Naive thymus-derived CD8-positive, alpha-beta T cell (primary cell): ENCODE data around the gene FARSA. TPM values are rescaled to one million over a fixed set of nuclear protein-coding genes. Genes with fewer than 3 reads are reported as not detected.
"Not testable (repeated sequence)": the region's sequence is repeated elsewhere in the genome, so short reads cannot be mapped to it uniquely, and the experiment has no call there.

Experiments used
- ATAC-seq, 2 donors: fragments of 150-1000 bp; cut with Tn5 transposase in 1 of 2; sonication (Bioruptor Pico), chemical (Tn5 transposase) in 1 of 2; 1 replicate in 1 of 2; 2 replicates in 1 of 2; pipeline ENCODE4 v1.10.0; 2021; ENCODE audit warnings: mild to moderate bottlenecking in 2 of 2, moderate library complexity in 2 of 2
- POLR2A ChIA-PET: fragments of 350-600 bp; sonication (Branson Sonifier 250); formaldehyde crosslinking; loops from one replicate; lab custom pipeline; 2021; ENCODE audit warnings: antibody characterized with exemption; lab: Charles Lee
- DNase-seq, 10 donors: peaks; one replicate each; pipeline versions ENCODE4 v3.0.0 to v3.0.0-alpha.2; 2020 to 2022
- H3K27ac Mint-ChIP-seq, 10 donors: one replicate each; pipeline ENCODE4 v1.8.0; 2020 to 2022; ENCODE audit warnings: mild to moderate bottlenecking in 10 of 10, mixed read lengths in 10 of 10, moderate library complexity in 4 of 10, inconsistent platforms in 1 of 10
- H3K27me3 Mint-ChIP-seq, 5 donors: one replicate each; pipeline ENCODE4 v1.8.0; 2021 to 2022; ENCODE audit warnings: mixed read lengths in 5 of 5
- H3K36me3 Mint-ChIP-seq, 3 donors: one replicate each; pipeline ENCODE4 v1.8.0; 2020 to 2022; ENCODE audit warnings: mixed read lengths in 3 of 3, mild to moderate bottlenecking in 2 of 3, inconsistent platforms in 1 of 3
- H3K4me1 Mint-ChIP-seq, 4 donors: one replicate each; pipeline ENCODE4 v1.8.0; 2021 to 2022; ENCODE audit warnings: mixed read lengths in 4 of 4
- H3K4me3 Mint-ChIP-seq, 10 donors: one replicate each; pipeline ENCODE4 v1.8.0; 2020 to 2022; ENCODE audit warnings: mild to moderate bottlenecking in 10 of 10, mixed read lengths in 10 of 10, moderate library complexity in 6 of 10, inconsistent platforms in 1 of 10
- H3K9me3 Mint-ChIP-seq, 9 donors: one replicate each; pipeline ENCODE4 v1.8.0; 2020 to 2022; ENCODE audit warnings: mixed read lengths in 9 of 9, mild to moderate bottlenecking in 3 of 9, inconsistent platforms in 1 of 9, moderate library complexity in 1 of 9
- polyA plus RNA-seq, 3 donors: library from polyadenylated mRNA; unstranded; fragments of 300-500 nt; fragmentation: Illumina TruSeq; gene quantifications; one replicate each; pipeline ENCODE4 v1.2.3, GENCODE V29; 2021
- total RNA-seq, 8 experiments: library from RNA in 2 of 8; stranded (reverse) in 2 of 8; gene quantifications; one replicate each; pipeline ENCODE4 v1.2.3 and lab custom pipeline; 2021 to 2026

Gene FARSA
- total RNA-seq = 10 to 100 TPM; 54.6 to 60.5 TPM
- 10 to 100 TPM; 49.8 to 87.7 (median 63.6) TPM for polyA plus RNA-seq
- 20.2 to 210 (median 56.2) reads per million in 6 experiments for total RNA-seq (lab: John Stamatoyannopoulos, UW)

DNA sequence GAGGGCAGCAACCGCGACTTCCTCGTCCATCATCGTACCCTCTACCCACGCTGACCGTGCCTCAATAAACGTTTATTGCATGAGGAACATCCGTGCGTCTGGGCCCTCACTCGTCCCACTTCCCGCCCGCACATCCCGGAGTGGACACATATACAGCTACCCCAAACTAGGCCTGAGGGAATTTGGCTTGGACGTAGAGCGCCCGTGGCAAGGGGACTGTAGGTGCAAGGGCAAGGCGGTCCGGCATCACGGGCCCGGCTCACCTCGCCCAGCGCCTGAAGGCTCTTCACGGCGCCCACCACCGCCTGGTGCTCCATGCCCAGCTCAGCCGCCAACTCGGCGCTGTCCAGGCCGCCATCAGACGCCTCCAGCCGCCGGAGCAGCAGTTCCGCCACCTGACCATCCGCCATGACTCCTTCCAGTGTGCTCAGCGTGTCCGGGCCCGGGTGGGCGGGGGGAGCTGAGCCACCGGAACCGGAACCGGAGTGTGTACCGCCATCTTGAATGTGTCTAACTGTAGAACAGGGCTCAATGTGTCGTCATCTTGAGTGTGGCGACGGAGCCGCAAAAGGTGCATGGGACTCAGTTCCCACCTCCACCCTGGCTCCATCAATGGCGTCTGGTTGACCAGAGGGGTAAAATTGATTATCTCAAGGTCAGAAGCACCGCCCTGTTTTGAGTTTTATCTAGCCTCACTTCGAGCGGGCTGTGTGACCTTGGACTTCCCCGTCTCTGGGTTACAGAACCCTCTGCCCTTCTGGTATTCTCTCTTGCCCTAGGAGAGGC is at the start of gene FARSA:
Gene FARSA, minus strand, starts transcription at position 425 of the 786 bp plus-strand sequence. Its CDS starts 15 bp downstream, at position 410.
- peak within 1 kb of the TSS; percentile 92 to 99 (median 97) for H3K4me3 Mint-ChIP-seq
- H3K9me3 Mint-ChIP-seq = no peaks in the 10 kb centered on the region
- H3K36me3 Mint-ChIP-seq = peaks cover 0 to 26% (median 2%) of the 10 kb centered on the region in 3 donors
- POLR2A ChIA-PET = interaction anchor here (0.6 to 6.0 kb wide), 15 partner anchors 8 to 1499 kb away, joined by 3 to 122 read pairs (median 4); partner anchors contain the start of genes DNASE2, GADD45GIP1, GCDH and RAD23A
- peaks cover 23 to 51% (median 46%) of the 10 kb centered on the region in 4 donors for H3K4me1 Mint-ChIP-seq
- DNase-seq (peak; percentile 72 to 92 (median 82)), ATAC-seq (peak; percentile 46 to 57)
- H3K27me3 Mint-ChIP-seq = no peaks in the 10 kb centered on the region
- peak within 1 kb of the TSS; percentile 88 to 98 (median 96) for H3K27ac Mint-ChIP-seq

DNA sequence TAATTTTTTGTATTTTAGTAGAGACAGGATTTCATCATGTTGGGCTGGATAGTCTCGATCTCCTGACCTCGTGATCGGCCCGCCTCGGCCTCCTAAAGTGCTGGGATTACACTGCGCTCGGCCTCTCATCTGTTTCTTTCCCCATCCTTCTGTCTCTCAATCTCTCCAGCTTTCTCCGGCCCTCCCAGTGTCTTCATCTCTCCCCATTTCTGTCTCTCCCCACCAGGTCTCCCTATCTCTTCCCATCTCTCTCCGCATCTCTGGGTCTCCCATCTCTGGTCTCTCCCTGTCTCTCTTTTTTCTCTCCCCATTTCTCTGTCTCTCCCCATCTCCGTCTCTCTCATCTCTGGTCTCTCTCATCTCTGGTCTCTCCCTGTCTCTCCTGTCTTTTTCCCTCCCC is 49.6 kb upstream of the FARSA start:
- ATAC-seq (no peak), DNase-seq (no peak)
- POLR2A ChIA-PET = interaction anchor here (1.1 kb wide), 1 partner anchor 78 kb away, joined by 3 read pairs; no protein-coding TSS in a partner anchor
- Mint-ChIP-seq H3K9me3 (no peaks in the 10 kb centered on the region), H3K4me1 (peaks cover 0 to 10% (median 2%) of the 10 kb centered on the region in 4 donors), H3K27ac (no peak overlapping the region), H3K36me3 (no peaks in the 10 kb centered on the region), H3K27me3 (peaks cover 0 to 14% (median 10%) of the 10 kb centered on the region in 5 donors), H3K4me3 (no peak overlapping the region)

DNA sequence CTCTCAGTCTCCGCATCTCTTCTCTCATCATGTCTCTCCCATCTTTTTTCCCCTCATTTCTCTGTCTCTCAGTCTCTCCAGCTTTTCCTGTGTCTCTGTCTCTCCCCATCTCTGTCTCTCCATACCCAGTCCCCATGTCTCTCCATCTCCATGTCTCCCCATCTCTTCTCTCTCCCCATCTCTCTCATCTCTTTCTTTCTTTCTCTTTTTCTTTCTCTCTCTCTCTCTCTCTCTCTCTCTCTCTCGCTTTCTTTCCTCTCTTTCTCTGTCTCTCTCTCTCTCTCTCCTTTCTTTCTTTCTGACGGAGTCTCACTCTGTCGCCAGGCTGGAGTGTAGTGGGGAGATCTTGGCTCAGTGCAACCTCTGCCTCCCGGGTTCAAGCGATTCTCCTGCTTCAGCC is 49.1 kb upstream of the FARSA start:
- Mint-ChIP-seq H3K4me1 (peaks cover 4 to 11% (median 6%) of the 10 kb centered on the region in 4 donors), H3K9me3 (no peaks in the 10 kb centered on the region), H3K27ac (no peak overlapping the region), H3K36me3 (no peaks in the 10 kb centered on the region), H3K27me3 (peaks cover 2 to 18% (median 15%) of the 10 kb centered on the region in 5 donors), H3K4me3 (no peak overlapping the region)
- ATAC-seq (no peak), DNase-seq (no peak)
- POLR2A ChIA-PET = interaction anchor here (0.7 to 1.1 kb wide), 2 partner anchors 78 to 106 kb away, joined by 3 read pairs; no protein-coding TSS in a partner anchor

DNA sequence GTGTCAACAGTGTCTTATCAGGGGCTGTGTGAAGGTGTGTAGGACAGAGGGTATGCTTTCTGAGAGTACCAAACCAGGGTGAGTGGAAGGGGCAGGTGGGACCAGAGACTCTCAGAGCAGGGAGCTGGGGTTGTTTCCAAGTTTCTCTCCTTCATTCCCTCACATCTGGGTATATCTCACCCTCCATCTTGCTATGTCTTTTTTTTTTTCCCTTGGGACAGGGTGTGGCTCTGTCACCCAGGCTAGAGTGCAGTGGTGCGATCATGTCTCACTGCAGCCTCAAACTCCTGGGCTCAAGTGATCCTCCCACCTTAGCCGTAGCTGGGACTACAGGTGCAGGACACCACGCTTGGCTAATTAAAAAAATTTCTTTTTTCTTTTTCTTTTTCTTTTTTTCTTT is 46.5 kb upstream of the FARSA start:
- no peak for DNase-seq
- ATAC-seq = no peak
- H3K4me1 Mint-ChIP-seq = peaks cover 3 to 6% (median 4%) of the 10 kb centered on the region in 4 donors
- H3K27ac Mint-ChIP-seq = no peak overlapping the region
- POLR2A ChIA-PET = interaction anchor here (1.2 kb wide), 1 partner anchor 81 kb away, joined by 3 read pairs; no protein-coding TSS in a partner anchor
- no peaks in the 10 kb centered on the region for H3K9me3 Mint-ChIP-seq
- peaks cover 4 to 22% (median 16%) of the 10 kb centered on the region in 5 donors for H3K27me3 Mint-ChIP-seq
- no peak overlapping the region for H3K4me3 Mint-ChIP-seq
- no peaks in the 10 kb centered on the region for H3K36me3 Mint-ChIP-seq

DNA sequence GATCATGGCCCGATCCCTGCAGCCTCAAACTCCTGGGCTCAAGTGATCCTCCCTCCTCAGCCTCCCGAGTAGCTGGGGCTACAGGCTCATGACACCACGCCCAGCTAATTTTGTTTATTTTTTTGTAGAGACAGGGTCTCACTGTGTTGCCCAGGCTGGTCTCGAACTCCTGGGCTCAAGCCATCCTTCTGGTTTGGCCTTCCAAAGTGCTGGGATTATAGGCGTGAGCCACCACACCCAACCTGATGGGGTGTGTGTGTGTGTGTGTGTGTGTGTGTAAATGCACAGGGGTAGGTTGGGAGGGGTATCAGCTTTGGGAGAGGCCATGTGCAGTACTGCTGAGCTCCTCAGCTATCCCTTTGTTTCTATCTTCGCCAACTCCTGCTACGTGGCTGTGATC is 42.6 kb upstream of the FARSA start:
- H3K9me3 Mint-ChIP-seq, DNase-seq, H3K36me3 Mint-ChIP-seq, H3K27ac Mint-ChIP-seq, ATAC-seq, H3K4me3 Mint-ChIP-seq, H3K4me1 Mint-ChIP-seq: not testable (repeated sequence)
- peaks cover 4 to 21% (median 16%) of the 10 kb centered on the region in 5 donors for H3K27me3 Mint-ChIP-seq
- POLR2A ChIA-PET = interaction anchor here (0.7 to 2.6 kb wide), 2 partner anchors 118 to 1099 kb away, joined by 5 to 18 read pairs; no protein-coding TSS in a partner anchor

DNA sequence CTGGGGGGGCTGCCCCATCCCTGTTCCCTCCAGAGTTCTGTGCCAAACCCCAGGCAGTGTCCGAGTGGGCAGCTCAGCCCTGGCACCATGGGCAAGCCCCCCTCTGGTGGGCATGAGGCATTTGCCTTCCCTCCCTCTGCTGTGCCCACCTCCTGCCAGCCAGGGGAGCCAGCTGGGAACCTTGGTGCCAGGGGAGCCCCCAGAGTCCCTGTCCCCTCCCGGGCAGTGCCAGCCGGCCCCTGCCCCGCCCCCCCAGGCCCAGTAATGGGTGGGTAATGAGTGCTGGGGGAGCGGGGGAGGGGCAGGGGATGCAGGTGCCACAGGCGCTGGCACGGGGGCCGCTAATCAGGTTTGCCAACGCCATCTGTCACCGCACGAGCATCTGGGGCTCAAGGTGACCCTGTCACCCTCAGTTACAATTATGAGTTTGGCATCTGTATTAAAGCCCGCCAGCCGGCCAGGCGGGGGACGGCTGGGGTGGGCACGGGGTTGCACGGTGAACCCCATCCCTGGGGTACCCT is 41.8 kb upstream of the FARSA start:
- H3K27me3 Mint-ChIP-seq = peaks cover 4 to 21% (median 15%) of the 10 kb centered on the region in 5 donors
- H3K9me3 Mint-ChIP-seq = no peaks in the 10 kb centered on the region
- no peak overlapping the region for H3K4me3 Mint-ChIP-seq
- peaks cover 1 to 6% (median 4%) of the 10 kb centered on the region in 4 donors for H3K4me1 Mint-ChIP-seq
- H3K36me3 Mint-ChIP-seq = no peaks in the 10 kb centered on the region
- H3K27ac Mint-ChIP-seq = no peak overlapping the region
- POLR2A ChIA-PET = no interaction called here
- ATAC-seq (no peak), DNase-seq (no peak)

DNA sequence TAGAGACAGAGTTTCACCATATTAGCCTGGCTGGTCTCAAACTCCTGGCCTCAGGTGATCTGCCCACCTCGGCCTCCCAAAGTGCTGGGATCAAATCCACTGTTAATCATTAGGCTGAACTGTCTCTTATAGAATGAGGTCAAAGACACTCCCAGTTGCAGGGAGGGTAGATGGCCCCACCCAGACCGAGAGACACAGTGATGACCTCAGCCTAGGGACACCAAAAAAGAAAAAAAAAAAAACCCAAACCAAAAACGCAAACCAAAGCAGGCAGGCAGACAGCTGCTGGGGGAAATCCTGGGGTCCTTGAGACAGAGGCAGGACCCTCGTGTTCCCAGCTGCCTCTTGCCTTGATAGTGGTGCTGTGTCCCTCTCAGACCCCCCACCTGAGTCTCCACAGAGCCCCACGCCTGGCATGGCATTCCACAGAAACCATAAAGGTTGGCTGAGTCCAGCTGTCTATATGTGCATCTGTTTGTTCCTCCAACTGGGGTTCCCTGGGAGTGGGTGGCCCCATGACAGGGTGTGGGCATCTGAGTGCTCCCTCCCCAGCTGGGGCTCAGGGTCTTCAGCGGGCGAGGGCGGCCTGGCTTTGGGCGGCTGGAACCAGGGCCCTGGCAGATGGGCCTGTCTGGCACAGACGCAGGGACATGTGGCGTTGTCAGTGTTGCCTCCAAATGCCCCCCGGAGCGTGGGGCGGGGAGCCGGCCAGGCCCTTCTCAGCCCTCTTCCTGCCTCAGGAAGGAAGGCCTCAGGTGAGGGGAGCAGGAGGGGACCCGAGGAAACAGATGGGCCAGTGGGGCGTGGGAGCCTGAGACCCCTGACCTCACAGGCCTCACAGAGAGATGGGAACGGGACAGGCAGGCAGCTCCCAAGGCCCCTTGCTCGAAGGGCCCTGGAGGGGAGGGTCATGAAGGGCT is 41.0 kb upstream of the FARSA start:
- Mint-ChIP-seq H3K4me3 (no peak overlapping the region), H3K36me3 (no peaks in the 10 kb centered on the region)
- ATAC-seq = no peak

DNA sequence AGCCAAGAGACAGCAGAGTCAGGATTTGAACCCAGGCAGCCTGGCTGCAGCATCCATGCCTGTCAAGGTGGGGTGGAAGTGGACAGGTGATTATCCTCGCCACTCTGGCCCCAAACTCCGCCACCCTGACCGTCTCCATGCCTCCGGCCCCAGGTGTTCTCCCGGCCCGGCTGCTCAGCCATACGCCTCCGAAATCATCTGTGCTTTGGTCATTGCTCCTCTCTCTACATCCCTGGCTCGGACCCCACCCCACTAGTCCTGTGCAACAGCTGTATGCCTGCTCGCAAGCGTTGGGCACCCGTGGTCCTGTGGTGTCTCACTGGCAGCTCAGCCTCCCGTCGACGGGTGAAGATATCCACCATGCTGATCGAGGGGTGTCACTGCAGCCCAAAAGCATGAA is 39.7 kb upstream of the FARSA start:
- POLR2A ChIA-PET = interaction anchor here (0.7 to 0.9 kb wide), 2 partner anchors 17 to 109 kb away, joined by 5 to 7 read pairs; no protein-coding TSS in a partner anchor
- no peaks in the 10 kb centered on the region for H3K36me3 Mint-ChIP-seq
- H3K27ac Mint-ChIP-seq = no peak overlapping the region
- H3K4me3 Mint-ChIP-seq = no peak overlapping the region
- DNase-seq (no peak), ATAC-seq (no peak)
- no peaks in the 10 kb centered on the region for H3K9me3 Mint-ChIP-seq
- H3K27me3 Mint-ChIP-seq = peaks cover 4 to 20% (median 11%) of the 10 kb centered on the region in 5 donors
- peaks cover 1 to 6% (median 4%) of the 10 kb centered on the region in 4 donors for H3K4me1 Mint-ChIP-seq

More for the DNA sequence above, 41.0 kb upstream of the FARSA start:
- Mint-ChIP-seq H3K27me3 (peaks cover 4 to 21% (median 12%) of the 10 kb centered on the region in 5 donors), H3K27ac (no peak overlapping the region), H3K9me3 (no peaks in the 10 kb centered on the region), H3K4me1 (peaks cover 1 to 6% (median 4%) of the 10 kb centered on the region in 4 donors)
- POLR2A ChIA-PET = no interaction called here
- no peak for DNase-seq

DNA sequence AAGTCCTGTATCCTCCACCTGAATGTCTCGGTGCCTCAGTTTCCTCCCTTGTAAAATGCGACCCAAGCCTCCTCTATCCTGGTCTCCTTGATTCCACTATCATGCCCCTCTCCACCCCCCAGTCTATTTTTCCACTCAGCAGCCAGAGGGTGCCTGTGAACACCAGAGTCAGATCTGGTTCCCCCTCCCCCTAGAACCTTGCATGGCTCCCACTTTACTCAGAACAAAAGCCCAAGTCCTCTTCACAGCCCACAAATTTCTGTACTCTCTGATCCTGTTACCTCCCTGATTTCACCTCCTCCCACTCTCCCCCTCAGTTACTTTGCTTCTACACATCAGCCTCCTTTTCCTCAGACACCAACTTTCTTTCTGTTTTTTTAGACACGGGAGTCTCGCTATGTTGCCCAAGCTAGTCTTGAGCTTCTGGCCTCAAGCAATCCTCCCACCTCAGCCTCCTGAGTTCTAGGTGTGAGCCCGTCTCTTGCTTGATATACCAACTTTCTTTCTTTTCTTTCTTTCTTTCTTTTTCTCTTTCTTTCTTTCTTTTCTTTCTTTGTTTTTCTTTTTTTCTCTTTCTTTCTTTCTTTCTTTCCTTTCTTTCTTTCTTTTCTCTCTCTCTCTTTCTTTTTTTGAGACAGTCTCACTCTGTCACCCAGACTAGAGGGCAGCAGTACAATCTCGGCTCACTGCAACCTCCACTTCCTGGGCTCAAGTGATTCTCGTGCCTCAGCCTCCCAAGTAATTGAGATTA is 36.7 kb upstream of the FARSA start:
- POLR2A ChIA-PET = no interaction called here
- ATAC-seq (no peak), DNase-seq (no peak)
- H3K27me3 Mint-ChIP-seq = peaks cover 0 to 2% (median 0%) of the 10 kb centered on the region in 5 donors
- H3K36me3 Mint-ChIP-seq = no peaks in the 10 kb centered on the region
- peak overlapping the region in 2 of 10 donors; percentile 2 to 58 for H3K27ac Mint-ChIP-seq
- H3K4me1 Mint-ChIP-seq = peaks cover 2 to 6% (median 2%) of the 10 kb centered on the region in 4 donors
- H3K4me3 Mint-ChIP-seq = no peak overlapping the region
- no peaks in the 10 kb centered on the region for H3K9me3 Mint-ChIP-seq

DNA sequence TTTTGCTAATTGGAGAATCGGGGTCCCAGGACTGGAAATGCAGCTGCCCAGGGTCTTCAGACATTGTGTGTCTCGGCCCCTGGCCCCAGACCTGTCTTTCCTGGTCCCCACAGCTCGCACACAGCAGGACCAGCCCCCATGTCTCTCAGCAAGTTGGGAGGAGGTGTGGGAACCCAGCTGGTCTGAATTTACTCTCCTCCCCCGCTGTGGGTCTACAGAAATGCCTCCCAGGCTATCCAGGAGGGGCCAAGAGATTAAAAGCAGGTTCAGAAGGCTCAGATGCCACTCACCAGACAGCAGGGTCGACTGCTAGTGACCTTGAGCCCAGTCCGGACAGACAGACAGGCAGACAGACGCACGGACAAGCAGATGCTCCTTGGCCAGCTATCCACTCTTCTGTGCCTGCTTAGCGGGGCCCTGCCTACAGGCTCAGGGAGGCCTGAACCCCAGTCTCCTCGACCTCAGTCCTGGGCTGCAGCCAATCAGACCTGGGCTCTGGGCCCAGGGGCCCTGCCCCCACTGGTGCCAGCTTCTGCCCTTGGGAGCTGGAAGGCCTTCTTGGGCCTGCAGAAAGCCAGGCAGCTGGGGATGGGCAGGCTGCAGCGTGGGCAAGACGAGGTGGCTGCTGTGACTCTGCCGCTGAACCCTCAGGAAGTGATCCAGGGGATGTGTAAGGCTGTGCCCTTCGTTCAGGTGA is 35.9 kb upstream of the FARSA start, which contains the start of gene DAND5:
Gene DAND5, plus strand, starts transcription at position 285 of the 697 bp plus-strand sequence. Its CDS starts 85 bp downstream, at position 370.
- Mint-ChIP-seq H3K27ac (peak within 1 kb of the TSS in 2 of 10 donors; percentile 2 to 58), H3K4me1 (peaks cover 5 to 12% (median 6%) of the 10 kb centered on the region in 4 donors), H3K27me3 (peaks cover 0 to 2% (median 0%) of the 10 kb centered on the region in 5 donors), H3K36me3 (no peaks in the 10 kb centered on the region), H3K4me3 (no peak within 1 kb of the TSS), H3K9me3 (no peaks in the 10 kb centered on the region)
- no peak for ATAC-seq
- POLR2A ChIA-PET = interaction anchor here (0.7 to 1.0 kb wide), 2 partner anchors 79 to 1559 kb away, joined by 4 read pairs; partner anchors contain the start of gene GCDH
- DNase-seq = no peak

DNA sequence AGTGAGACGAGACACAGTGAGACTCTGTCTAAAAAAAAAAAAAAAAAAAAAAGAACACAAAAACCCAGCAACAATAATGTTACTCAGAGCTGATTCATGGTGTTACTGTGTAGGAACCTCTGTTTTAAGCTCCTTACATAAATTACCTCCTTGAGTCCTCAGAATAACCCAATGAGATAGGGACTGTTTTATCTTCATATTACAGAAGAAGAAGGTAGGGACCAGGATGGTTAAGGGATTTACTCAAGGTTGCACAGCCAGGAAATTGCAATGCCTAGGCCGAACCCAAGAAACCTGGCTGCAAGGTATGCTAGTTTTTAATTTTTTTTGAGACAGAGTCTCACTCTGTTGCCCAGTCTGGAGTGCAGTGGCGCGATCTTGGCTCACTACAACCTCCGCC is 34.4 kb upstream of the FARSA start:
- Mint-ChIP-seq H3K4me1 (peaks cover 5 to 12% (median 6%) of the 10 kb centered on the region in 4 donors), H3K36me3 (no peaks in the 10 kb centered on the region), H3K9me3 (no peaks in the 10 kb centered on the region), H3K27ac (no peak overlapping the region), H3K27me3 (peaks cover 0 to 2% (median 0%) of the 10 kb centered on the region in 5 donors), H3K4me3 (no peak overlapping the region)
- POLR2A ChIA-PET = no interaction called here
- no peak for DNase-seq
- no peak for ATAC-seq
